Endodermal cell (in vitro differentiated cells): ENCODE results near the gene EPB41. TPM values are rescaled to one million over a fixed set of nuclear protein-coding genes. Genes with fewer than 3 reads are reported as not detected.

ENCODE experiments used
- DNase-seq: peaks from one replicate; pipeline ENCODE4 v3.0.0-alpha.2; 2017
- H3K27ac ChIP-seq: 2 replicates; pipeline ENCODE4 v1.5.1; 2013; ENCODE audit warnings: mild to moderate bottlenecking, low read depth, low read length, moderate library complexity
- H3K27me3 ChIP-seq: 2 replicates; pipeline ENCODE4 v1.6.1; 2013; ENCODE audit warnings: mild to moderate bottlenecking, low read length, moderate library complexity; ENCODE audit not compliant: insufficient read depth, control insufficient read depth, poor library complexity, severe bottlenecking
- H3K36me3 ChIP-seq: 2 replicates; pipeline ENCODE4 v1.7.0; 2013; ENCODE audit warnings: mild to moderate bottlenecking, low read length, moderate library complexity; ENCODE audit not compliant: control insufficient read depth, insufficient read depth
- H3K4me1 ChIP-seq: one replicate; pipeline ENCODE4 v1.7.0; 2013; ENCODE audit warnings: low read length; ENCODE audit not compliant: control insufficient read depth, insufficient read depth
- H3K4me3 ChIP-seq: 2 replicates; pipeline ENCODE4 v1.5.1; 2013; ENCODE audit warnings: mild to moderate bottlenecking, low read length, moderate library complexity
- H3K9ac ChIP-seq: 2 replicates; pipeline ENCODE4 v1.6.1; 2013; ENCODE audit warnings: mild to moderate bottlenecking, low read length, moderate library complexity; ENCODE audit not compliant: poor library complexity, severe bottlenecking; ENCODE audit errors: extremely low read depth
- H3K9me3 ChIP-seq: 2 replicates; pipeline ENCODE4 v1.6.1; 2013; ENCODE audit warnings: mild to moderate bottlenecking, low read length, moderate library complexity; ENCODE audit not compliant: control insufficient read depth
- H3K27ac Mint-ChIP-seq: 2 replicates; pipeline ENCODE4 v1.8.0; 2020; ENCODE audit warnings: mixed read lengths
- H3K27me3 Mint-ChIP-seq: 2 replicates; pipeline ENCODE4 v1.8.0; 2021; ENCODE audit warnings: mild to moderate bottlenecking, mixed read lengths; ENCODE audit not compliant: insufficient read depth
- H3K36me3 Mint-ChIP-seq: 2 replicates; pipeline ENCODE4 v1.8.0; 2020; ENCODE audit warnings: low read depth, mixed read lengths
- H3K4me1 Mint-ChIP-seq: 2 replicates; pipeline ENCODE4 v1.8.0; 2020; ENCODE audit warnings: mixed read lengths
- H3K4me3 Mint-ChIP-seq: 2 replicates; pipeline ENCODE4 v1.8.0; 2020; ENCODE audit warnings: mild to moderate bottlenecking, moderate library complexity, mixed read lengths
- H3K9me3 Mint-ChIP-seq: 2 replicates; pipeline ENCODE4 v1.8.0; 2020; ENCODE audit warnings: mild to moderate bottlenecking, mixed read lengths
- WGBS, 2 experiments: methylation state at CpG; one replicate each; pipeline versions ENCODE4 v1.1.5 to v1.1.7; 2013; ENCODE audit warnings: missing lambda C conversion rate in 2 of 2, mixed read lengths in 1 of 2; ENCODE audit not compliant: insufficient coverage in 1 of 2, insufficient read length in 1 of 2; 5-methylcytosine and 5-hydroxymethylcytosine counted together
- total RNA-seq, 2 donors: library from RNA; stranded (reverse); fragmentation: NEBNext Ultra II Directional in 1 of 2; extraction: Animal tissue kit (Norgen Biotek cat#: 25700) in 1 of 2; gene quantifications; 2 replicates in 1 of 2; 3 replicates in 1 of 2; pipeline ENCODE4 v1.2.1, GENCODE V29; 2021
- TF ChIP-seq, protein P1 (sequence below): fragments of 200-600 bp; sonication (generic); conservative IDR thresholded peaks from 2 replicates; pipeline ENCODE4 v1.5.0; 2021; ENCODE audit warnings: antibody characterized with exemption, mild to moderate bottlenecking

Gene EPB41
- total RNA-seq, 2 donors from 2014 or later = 60.3 to 91.0 TPM

DNA sequence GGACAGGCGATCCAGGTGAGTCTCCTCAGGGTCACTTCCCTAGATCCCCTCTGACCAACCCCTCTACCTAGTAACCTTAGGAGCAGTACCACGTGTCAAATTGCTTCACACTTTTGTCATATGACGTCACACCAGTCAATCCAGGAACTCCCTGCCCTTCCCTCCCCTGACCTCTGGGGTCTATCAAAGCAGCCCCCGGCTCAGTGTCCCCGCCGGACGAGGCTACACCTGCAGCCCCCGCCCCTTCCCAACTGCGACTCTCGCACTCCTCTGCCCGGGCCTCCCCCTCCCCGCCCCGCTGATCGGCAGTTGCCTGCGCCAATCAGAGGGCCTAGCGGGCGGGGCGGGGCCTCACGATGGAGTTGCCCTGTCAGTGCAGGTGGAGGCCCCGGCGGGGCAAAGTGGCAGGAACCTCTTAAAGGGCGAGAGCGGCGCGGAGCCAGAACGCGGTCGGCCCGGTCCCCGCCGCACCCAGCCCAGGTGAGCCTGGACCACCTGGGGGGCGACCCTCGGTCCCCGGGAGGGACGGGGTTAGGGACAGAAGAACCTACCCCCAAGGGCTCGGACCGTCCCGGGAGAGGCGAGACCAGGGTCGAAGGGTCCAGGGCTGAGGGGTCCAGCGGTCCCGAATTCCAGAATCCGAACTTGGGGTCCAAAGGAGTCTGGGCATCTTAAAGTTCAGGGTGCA, 27.5 kb upstream of the EPB41 start:
- Histone ChIP-seq H3K27me3 (no peaks in the 10 kb centered on the region), H3K4me1 (peaks cover 11% of the 10 kb centered on the region), H3K36me3 (no peaks in the 10 kb centered on the region), H3K27ac (no peak overlapping the region), H3K4me3 (peak overlapping the region; percentile 83), H3K9ac (peak overlapping the region; percentile 38), H3K9me3 (no peaks in the 10 kb centered on the region)
- H3K36me3 Mint-ChIP-seq = no peaks in the 10 kb centered on the region
- H3K9me3 Mint-ChIP-seq = no peaks in the 10 kb centered on the region
- peak overlapping the region; percentile 72 for H3K4me3 Mint-ChIP-seq
- H3K27me3 Mint-ChIP-seq = peaks cover 20% of the 10 kb centered on the region
- H3K4me1 Mint-ChIP-seq = peaks cover 28% of the 10 kb centered on the region
- TF ChIP-seq, protein P1, sequence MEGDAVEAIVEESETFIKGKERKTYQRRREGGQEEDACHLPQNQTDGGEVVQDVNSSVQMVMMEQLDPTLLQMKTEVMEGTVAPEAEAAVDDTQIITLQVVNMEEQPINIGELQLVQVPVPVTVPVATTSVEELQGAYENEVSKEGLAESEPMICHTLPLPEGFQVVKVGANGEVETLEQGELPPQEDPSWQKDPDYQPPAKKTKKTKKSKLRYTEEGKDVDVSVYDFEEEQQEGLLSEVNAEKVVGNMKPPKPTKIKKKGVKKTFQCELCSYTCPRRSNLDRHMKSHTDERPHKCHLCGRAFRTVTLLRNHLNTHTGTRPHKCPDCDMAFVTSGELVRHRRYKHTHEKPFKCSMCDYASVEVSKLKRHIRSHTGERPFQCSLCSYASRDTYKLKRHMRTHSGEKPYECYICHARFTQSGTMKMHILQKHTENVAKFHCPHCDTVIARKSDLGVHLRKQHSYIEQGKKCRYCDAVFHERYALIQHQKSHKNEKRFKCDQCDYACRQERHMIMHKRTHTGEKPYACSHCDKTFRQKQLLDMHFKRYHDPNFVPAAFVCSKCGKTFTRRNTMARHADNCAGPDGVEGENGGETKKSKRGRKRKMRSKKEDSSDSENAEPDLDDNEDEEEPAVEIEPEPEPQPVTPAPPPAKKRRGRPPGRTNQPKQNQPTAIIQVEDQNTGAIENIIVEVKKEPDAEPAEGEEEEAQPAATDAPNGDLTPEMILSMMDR = no peak
- WGBS, 2 experiments = 0 to 1% methylated on average over 5 to 43 of the region's 43 CpGs
- H3K27ac Mint-ChIP-seq = peak overlapping the region; percentile 83
- peak; percentile 97 for DNase-seq

DNA sequence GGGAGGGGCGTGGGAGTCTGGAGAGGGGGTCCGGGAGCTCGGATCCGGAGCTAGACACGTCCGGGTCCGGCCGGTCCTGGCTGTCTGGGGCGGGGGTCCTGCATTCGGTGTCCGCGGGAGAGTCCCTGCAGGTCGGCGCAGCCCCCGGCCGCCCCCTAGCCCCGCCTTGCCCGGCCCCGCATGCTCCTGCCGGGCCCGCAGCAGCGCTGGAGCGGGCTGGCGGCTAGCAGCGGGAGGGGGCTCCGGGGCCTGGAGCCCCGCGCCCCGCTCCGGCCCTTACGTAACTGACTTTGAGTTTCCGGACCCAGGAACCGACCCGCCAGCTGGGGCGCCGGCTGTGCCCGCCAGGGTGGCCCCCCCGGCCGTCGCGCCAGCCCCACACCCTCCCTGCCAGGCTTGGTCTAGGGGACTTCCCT, 26.9 kb upstream of the EPB41 start:
- Histone ChIP-seq H3K4me3 (peak overlapping the region; percentile 83), H3K9ac (peak overlapping the region; percentile 38), H3K4me1 (peaks cover 11% of the 10 kb centered on the region), H3K27me3 (no peaks in the 10 kb centered on the region), H3K9me3 (no peaks in the 10 kb centered on the region), H3K36me3 (no peaks in the 10 kb centered on the region), H3K27ac (no peak overlapping the region)
- H3K27me3 Mint-ChIP-seq = peaks cover 20% of the 10 kb centered on the region
- TF ChIP-seq, protein P1 = no peak
- H3K27ac Mint-ChIP-seq = no peak overlapping the region
- peak overlapping the region; percentile 72 for H3K4me3 Mint-ChIP-seq
- H3K9me3 Mint-ChIP-seq = no peaks in the 10 kb centered on the region
- 0 to 1% methylated on average over 5 to 41 of the region's 41 CpGs for WGBS, 2 experiments
- no peak for DNase-seq
- no peaks in the 10 kb centered on the region for H3K36me3 Mint-ChIP-seq
- H3K4me1 Mint-ChIP-seq = peaks cover 23% of the 10 kb centered on the region

DNA sequence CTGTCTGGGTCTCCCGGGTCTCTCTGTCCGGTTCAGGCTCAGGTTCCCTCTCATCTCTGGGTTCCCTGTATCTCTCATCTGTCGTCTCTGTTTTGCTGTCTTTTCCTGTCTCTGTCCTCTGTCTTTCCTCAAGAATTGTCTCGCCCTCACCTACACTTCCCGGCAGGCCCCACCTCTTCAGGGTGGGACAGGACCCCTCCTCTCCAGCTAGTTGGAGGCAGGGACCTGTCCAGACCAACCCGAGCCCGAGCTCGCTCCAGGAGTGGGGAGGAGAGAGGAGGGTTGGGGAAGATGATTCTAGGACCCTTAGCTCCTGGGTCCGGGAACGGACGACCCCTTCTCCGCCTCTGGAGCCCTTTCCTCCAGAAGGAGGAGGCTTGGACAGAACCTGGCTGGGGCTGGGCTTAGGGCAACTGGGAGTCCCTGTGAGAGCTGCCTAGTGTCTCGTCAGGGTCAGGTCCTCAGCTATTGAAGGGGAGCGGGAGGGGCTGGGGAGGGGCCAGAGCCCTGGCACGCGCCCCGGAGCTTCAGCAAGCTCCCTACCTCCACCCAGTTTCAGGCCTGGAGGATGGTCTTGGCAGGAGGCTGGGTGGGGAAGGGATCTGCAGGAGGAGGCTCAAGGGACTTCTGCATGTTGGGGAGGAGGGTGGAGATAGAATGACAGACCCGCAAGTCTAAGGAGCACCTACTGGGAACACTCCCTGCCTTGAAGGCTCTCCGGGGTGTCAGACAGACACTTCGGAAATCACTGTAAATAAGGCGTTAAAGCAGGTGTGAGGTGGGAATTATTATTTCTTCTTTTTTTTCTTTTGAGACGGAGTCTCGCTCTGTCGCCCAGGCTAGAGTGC, 26.3 kb upstream of the EPB41 start:
- peak overlapping the region; percentile 23 for H3K27ac Mint-ChIP-seq

More for the DNA sequence above, 26.3 kb upstream of the EPB41 start:
- TF ChIP-seq, protein P1 = no peak
- peaks cover 20% of the 10 kb centered on the region for H3K27me3 Mint-ChIP-seq
- H3K4me3 ChIP-seq = peak overlapping the region; percentile 83
- H3K4me1 ChIP-seq = peaks cover 11% of the 10 kb centered on the region
- H3K27ac ChIP-seq = no peak overlapping the region
- H3K9ac ChIP-seq = peak overlapping the region; percentile 38
- peak overlapping the region; percentile 72 for H3K4me3 Mint-ChIP-seq
- WGBS, 2 experiments = 27 to 28% methylated on average over 6 to 24 of the region's 24 CpGs
- no peaks in the 10 kb centered on the region for H3K36me3 Mint-ChIP-seq
- H3K36me3 ChIP-seq = no peaks in the 10 kb centered on the region
- H3K27me3 ChIP-seq = no peaks in the 10 kb centered on the region
- peak; percentile 87 for DNase-seq
- H3K9me3 Mint-ChIP-seq = no peaks in the 10 kb centered on the region
- no peaks in the 10 kb centered on the region for H3K9me3 ChIP-seq
- peaks cover 22% of the 10 kb centered on the region for H3K4me1 Mint-ChIP-seq
